Esophagus muscularis mucosa (tissue), 4 donors: ENCODE measurements around the gene GRIP1.

Experiments used
- CTCF ChIP-seq, 3 experiments: fragments of 200-600 bp in 2 of 3; fragments of 450-650 bp in 1 of 3; sonication (generic) in 2 of 3; IDR thresholded peaks; one replicate each; pipeline ENCODE4 v1.5.1; 2017 to 2019; ENCODE audit warnings: antibody characterized with exemption in 3 of 3, mild to moderate bottlenecking in 2 of 3, moderate library complexity in 1 of 3
- EP300 ChIP-seq: sonication (generic); formaldehyde crosslinking; IDR thresholded peaks from one replicate; pipeline ENCODE4 v1.6.1; 2017; ENCODE audit warnings: antibody characterized with exemption
- POLR2A ChIP-seq: fragments of 450-650 bp; IDR thresholded peaks from one replicate; pipeline ENCODE4 v1.6.1; 2017; ENCODE audit warnings: antibody characterized with exemption, moderate library complexity, mild to moderate bottlenecking, low read depth

- TF ChIP-seq CTCF (IDR thresholded peaks at IDR 0.05) (no peak), EP300 (no peak), POLR2A (no peak)
These were observed 332.9 kb downstream of the GRIP1 start for GRCh38 chr12:66345956-66346355.
